GOT3 (cell line): ENCODE measurements around the gene PSORS1C1.
A peak's percentile ranks its signal among the peaks of the same experiment; 100 is the strongest.
"Not testable (repeated sequence)": the region's sequence is repeated elsewhere in the genome, so short reads cannot be mapped to it uniquely, and the experiment has no call there.

Experiments used
- DNase-seq: peaks from one replicate; lab custom pipeline; 2025; ENCODE audit warnings: mixed read lengths; lab: John Stamatoyannopoulos, UW

The PSORS1C1 gene, protein sequence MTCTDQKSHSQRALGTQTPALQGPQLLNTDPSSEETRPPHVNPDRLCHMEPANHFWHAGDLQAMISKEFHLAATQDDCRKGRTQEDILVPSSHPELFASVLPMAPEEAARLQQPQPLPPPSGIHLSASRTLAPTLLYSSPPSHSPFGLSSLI

DNA sequence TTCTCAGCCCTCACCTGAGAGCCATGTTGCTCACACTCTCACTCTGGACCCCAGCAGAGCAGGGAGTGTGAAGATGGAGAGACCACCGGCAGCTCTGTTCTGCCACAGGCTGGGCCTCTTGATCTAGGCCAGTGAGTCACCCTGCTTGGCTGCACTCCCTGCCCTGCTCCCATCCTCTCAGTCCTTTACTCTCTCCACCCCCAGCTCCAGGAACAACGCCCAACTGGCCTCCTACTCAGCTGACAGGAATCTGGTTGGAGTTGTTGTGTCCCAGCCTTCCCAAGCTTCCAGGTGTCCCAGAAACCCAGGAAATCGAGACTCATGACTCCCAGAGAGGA, at the start of gene PSORS1C1:
PSORS1C1 (plus strand) TSS at position 260 of the 338 bp plus-strand sequence. CDS start 14,833 bp downstream, outside the sequence.
- peak; percentile 60 for DNase-seq

DNA sequence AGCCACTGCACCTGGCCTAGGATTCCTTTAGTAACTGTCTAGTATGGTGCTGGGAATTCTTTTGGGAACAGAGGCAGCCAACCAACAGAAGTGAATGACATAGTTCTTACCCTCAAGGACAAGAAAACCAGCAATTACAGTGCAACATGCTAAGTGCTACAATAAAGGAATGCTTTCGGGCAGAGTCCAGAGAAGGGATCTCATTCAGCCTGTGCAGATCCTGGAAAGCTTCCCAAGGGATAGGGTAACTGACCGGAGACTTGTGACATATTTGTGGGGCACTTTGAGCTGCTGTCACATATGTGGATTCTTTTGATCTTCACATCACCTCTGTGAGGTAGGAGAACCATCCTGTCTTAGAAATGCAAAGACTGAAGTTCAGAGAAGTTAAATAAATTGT, 49.0 kb upstream of the PSORS1C1 start:
- DNase-seq, result no peak

- not testable (repeated sequence) for DNase-seq
Measured at GRCh38 chr6:31067028-31067427, 47.6 kb upstream of the PSORS1C1 start.

DNA sequence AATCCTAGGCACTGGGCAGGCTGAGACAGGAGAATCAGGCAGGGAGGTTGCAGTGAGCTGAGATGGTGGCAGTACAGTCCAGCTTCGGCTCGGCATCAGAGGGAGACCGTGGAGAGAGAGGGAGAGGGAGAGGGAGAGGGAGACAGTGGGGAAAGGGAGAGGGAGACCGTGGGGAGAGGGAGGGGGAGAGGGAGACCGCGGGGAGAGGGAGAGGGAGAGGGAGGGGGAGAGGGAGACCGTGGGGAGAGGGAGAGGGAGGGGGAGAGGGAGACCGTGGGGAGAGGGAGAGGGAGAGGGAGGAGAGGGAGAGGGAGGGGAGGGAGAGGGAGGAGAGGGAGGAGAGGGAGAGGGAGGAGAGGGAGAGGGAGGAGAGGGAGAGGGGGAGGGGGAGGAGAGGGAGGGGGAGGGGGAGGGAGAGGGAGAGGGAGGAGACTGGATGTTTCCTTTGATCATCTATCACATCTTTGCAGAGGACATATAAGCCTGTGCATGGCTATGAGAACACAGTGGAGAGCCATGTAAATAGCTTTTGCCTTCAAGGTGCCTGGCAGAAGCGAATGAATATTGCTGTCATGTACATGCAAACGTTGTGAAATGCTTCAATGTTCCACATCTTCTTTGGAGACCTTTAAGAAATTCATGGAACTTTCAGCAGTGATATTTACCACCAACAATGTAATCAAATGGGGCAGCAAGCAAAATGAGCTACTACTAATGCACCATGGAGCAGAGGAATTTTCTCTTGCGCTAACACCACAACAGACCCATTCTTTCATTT, 46.5 kb upstream of the PSORS1C1 start:
- not testable (repeated sequence) for DNase-seq

GRCh38 chr6:31068669-31069340, 45.8 kb upstream of the PSORS1C1 start:
- no peak for DNase-seq

- DNase-seq, result no peak
Measured at GRCh38 chr6:31070711-31071197, 43.8 kb upstream of the PSORS1C1 start.

- DNase-seq, result no peak
Measured at GRCh38 chr6:31074401-31074800, 40.2 kb upstream of the PSORS1C1 start.

DNA sequence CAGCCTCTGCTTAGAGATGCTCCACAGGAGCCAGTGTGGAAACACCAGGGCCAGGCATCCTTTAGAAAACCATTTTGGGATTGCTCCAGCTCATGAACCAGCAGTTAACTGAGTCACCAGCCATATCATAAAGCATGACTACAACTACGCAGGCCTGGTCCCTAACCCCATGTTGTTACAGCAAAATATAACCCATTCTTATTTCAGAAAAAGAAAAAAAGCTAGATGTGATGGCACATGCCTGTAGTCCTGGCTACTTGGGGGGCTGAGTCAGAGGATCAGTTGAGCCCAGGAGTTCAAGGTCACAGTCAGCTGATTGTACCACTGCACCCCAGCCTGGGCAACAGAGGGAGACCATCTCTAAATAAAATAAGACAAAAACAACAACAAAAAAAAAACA, 39.1 kb upstream of the PSORS1C1 start:
- no peak for DNase-seq

DNA sequence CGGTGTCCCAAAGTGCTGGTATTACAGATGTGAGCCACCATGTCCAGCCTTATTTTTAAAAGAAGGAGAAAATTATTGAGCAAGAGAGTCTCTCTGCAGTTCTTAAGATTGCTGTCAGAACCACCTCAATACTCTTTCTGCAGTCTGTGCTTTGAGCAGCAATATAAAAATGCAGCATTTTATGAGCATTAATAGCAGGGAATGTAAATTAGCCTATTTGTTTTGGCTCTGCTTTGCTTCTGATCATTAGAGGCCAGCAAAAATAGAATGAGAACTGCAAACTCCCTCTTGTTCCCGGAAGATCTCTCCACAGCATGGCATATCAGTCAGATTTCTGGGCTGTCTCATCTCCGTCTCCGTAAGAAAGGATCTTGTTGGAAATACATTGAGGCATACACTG, 38.0 kb upstream of the PSORS1C1 start:
- DNase-seq, result no peak

GRCh38 chr6:31079656-31080261, 34.8 kb upstream of the PSORS1C1 start:
- peak; percentile 24 for DNase-seq

DNA sequence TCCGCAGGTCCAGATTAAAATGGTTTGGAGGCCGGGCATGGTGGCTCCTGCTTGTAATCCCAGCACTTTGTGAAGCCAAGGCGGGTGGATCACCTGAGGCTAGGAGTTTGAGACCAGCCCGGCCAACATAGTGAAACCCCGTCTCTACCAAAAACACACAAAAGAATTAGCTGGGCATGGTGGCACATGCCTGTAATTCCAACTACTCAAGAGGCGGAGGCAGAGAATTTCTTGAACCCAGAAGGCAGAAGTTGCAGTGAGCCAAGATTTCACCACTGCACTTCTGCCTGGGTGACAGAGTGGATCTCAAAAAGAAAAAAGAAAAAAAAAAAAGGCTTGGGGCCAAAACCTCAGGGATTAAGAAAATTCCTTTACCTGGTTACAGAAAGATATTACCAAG, 32.7 kb upstream of the PSORS1C1 start:
- DNase-seq, result no peak

DNA sequence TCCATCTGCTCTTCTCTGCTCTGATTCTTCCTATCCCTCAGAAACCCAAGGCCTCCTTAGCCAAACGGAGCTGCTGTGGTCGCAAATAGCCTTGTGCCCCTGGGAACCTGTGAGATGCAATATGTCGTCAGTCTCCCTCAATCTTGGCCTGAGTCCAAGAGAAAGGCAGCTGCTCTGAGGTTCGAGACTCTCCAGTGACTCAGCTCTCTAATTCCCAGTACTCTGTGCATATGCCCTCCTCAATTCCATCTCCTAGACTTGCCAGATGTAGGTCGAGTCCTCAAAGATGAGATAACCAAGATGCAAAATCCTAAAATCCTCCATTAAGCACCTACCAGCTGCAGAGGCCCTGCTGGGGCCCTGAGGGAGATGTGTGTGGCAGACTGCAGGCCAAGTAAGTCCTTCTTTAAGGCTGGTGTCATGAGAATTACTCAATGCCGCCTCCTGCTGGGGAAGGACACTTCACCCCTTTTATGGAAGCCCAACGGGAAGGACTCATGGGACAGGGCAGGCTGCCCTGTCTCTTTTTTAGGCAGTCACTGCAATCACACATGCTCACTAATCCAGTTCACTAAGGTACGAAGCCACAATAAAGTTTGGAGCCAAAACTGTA, 30.8 kb upstream of the PSORS1C1 start:
- DNase-seq, result no peak

GRCh38 chr6:31086788-31087440, 27.7 kb upstream of the PSORS1C1 start:
- no peak for DNase-seq

DNA sequence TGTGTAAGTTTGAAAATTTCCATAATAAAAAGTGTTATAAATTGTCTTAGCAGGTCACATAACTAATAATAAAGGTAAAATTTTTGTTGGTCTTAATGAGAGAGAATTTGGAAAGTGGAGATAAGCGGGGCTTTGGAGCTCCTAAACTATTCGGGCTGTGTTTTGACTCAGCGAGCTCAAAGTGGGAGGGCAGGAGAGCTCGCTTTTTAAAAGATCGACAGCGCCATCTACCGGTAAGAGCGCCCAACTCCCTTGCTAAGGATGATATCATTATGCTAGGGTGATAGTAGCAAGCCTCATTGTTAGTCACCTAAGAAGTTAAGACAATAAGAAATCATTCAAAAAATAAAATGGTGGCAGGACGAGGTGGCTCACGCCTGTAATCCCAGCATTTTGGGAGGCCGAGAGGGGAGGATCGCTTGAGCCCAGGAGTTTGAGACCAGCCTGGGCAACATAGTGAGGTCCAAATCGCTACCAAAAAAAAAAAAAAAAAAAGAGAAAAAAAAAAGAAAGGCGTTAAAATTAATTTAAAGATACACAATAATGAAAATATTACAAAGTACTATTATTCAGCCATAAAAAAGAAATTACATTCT, 27.0 kb upstream of the PSORS1C1 start:
- no peak for DNase-seq

GRCh38 chr6:31090275-31090972, 24.2 kb upstream of the PSORS1C1 start:
- no peak for DNase-seq

GRCh38 chr6:31090973-31091364, 23.6 kb upstream of the PSORS1C1 start:
- no peak for DNase-seq

GRCh38 chr6:31091680-31092079, 22.9 kb upstream of the PSORS1C1 start:
- no peak for DNase-seq

DNA sequence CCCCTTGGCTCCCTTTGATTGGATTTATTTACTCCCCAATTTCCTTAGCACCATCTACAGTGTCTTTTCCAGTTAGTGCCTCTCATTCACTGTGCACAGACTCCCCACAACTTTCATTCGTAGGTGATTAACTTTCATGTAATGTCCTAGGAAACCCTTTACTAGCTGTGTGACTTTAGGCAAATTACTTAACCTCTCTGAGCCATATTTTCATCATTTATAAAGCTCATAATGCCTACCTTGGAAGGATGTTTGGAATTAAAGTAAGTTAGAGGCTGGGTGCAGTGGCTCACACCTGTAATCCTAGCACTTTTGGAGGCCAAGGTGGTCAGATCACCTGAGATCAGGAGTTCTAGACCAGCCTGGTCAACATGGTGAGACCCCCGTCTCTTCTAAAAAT, 22.4 kb upstream of the PSORS1C1 start:
- DNase-seq, result no peak

GRCh38 chr6:31092769-31093505, 21.7 kb upstream of the PSORS1C1 start:
- DNase-seq, result no peak

DNA sequence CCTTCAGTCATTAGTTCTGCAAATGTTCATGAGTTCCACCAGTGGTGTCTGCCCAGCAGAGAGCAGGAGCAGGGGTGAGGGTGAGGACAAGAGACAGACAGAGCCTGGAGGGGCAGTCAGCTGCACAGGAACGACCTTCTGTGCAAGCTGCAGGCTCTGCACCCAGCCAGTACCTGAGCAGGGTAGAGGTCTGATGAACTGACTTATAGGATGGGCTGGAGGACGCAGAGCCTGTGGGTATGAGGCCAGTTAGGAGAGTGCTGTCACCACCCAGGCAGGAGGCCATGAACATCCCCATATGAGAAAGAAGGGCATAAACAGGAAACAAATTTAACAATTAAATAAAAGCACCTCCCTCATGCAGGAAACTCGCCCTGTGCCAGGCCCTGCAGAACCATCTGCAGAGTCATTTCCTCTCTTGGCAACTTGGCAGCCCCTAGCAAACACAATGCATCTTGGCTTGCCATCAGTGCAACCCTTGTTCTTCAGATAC, 20.2 kb upstream of the PSORS1C1 start:
- no peak for DNase-seq
